Neural progenitor cell (in vitro differentiated cells): ENCODE data around the gene PCLO. TPM values are rescaled to one million over a fixed set of nuclear protein-coding genes. Genes with fewer than 3 reads are reported as not detected.

Experiments
- DNase-seq: peaks from one replicate; pipeline ENCODE4 v3.0.0-alpha.2; 2016; ENCODE audit warnings: low spot score
- H2AFZ ChIP-seq: fragments of 200-600 bp; sonication (generic); replicated peaks from 2 replicates; pipeline ENCODE4 v1.6.1; 2016; ENCODE audit warnings: antibody characterized with exemption
- H3F3A ChIP-seq: fragments of 200-600 bp; sonication (generic); 2 replicates; pipeline ENCODE4 v1.6.1; 2016; ENCODE audit warnings: antibody characterized with exemption, low read depth
- H3K27ac ChIP-seq: fragments of 200-600 bp; sonication (generic); 2 replicates; pipeline ENCODE4 v1.5.1; 2016; ENCODE audit warnings: mild to moderate bottlenecking
- H3K27me3 ChIP-seq: fragments of 200-600 bp; sonication (generic); 2 replicates; pipeline ENCODE4 v1.6.1; 2016; ENCODE audit warnings: mild to moderate bottlenecking, moderate library complexity
- H3K36me3 ChIP-seq: fragments of 200-600 bp; sonication (generic); 2 replicates; pipeline ENCODE4 v1.5.1; 2016
- H3K4me1 ChIP-seq: fragments of 200-600 bp; sonication (generic); 2 replicates; pipeline ENCODE4 v1.6.1; 2016; ENCODE audit warnings: mixed run types
- H3K4me2 ChIP-seq: fragments of 200-600 bp; sonication (generic); 2 replicates; pipeline ENCODE4 v1.6.1; 2016
- H3K4me3 ChIP-seq: fragments of 200-600 bp; sonication (generic); 2 replicates; pipeline ENCODE4 v1.5.1; 2016
- H3K79me2 ChIP-seq: fragments of 200-600 bp; sonication (generic); 2 replicates; pipeline ENCODE4 v1.6.1; 2016; ENCODE audit warnings: low read depth
- H3K9ac ChIP-seq: fragments of 200-600 bp; sonication (generic); 2 replicates; pipeline ENCODE4 v1.6.1; 2016
- H3K9me3 ChIP-seq: fragments of 200-600 bp; sonication (generic); 2 replicates; pipeline ENCODE4 v1.5.1; 2016; ENCODE audit warnings: low read depth
- H4K20me1 ChIP-seq: fragments of 200-600 bp; sonication (generic); 2 replicates; pipeline ENCODE4 v1.6.1; 2016; ENCODE audit warnings: low read depth
- H3K27ac Mint-ChIP-seq: 3 replicates; pipeline ENCODE4 v1.8.0; 2021; ENCODE audit warnings: mixed read lengths
- H3K27me3 Mint-ChIP-seq: 2 replicates; pipeline ENCODE4 v1.8.0; 2022; ENCODE audit warnings: low read depth, mild to moderate bottlenecking, inconsistent platforms, moderate library complexity, mixed read lengths; ENCODE audit not compliant: insufficient read depth
- H3K36me3 Mint-ChIP-seq: 3 replicates; pipeline ENCODE4 v1.8.0; 2021; ENCODE audit warnings: mixed read lengths
- H3K4me1 Mint-ChIP-seq: 3 replicates; pipeline ENCODE4 v1.8.0; 2021; ENCODE audit warnings: mixed read lengths
- H3K4me3 Mint-ChIP-seq: 3 replicates; pipeline ENCODE4 v1.8.0; 2021; ENCODE audit warnings: mild to moderate bottlenecking, moderate library complexity, mixed read lengths
- H3K9me3 Mint-ChIP-seq: 3 replicates; pipeline ENCODE4 v1.8.0; 2020; ENCODE audit warnings: mixed read lengths
- CTCF ChIP-seq: fragments of 200-600 bp; sonication (generic); IDR thresholded peaks from 2 replicates; pipeline ENCODE4 v1.5.1; 2017; ENCODE audit warnings: antibody characterized with exemption, mild to moderate bottlenecking
- EZH2 ChIP-seq: fragments of 200-600 bp; sonication (generic); IDR thresholded peaks from 2 replicates; pipeline ENCODE4 v1.6.1; 2017; ENCODE audit warnings: antibody characterized with exemption, mild to moderate bottlenecking, moderate library complexity
- EZH2phosphoT487 ChIP-seq: fragments of 200-600 bp; sonication (generic); IDR thresholded peaks from 2 replicates; pipeline ENCODE4 v1.6.1; 2017; ENCODE audit warnings: antibody characterized with exemption
- total RNA-seq: library from RNA; depleted of rRNA; stranded (reverse); fragments of >200 nt; gene quantifications from 2 replicates; pipeline ENCODE4 v1.2.3, GENCODE V29; 2015; ENCODE audit warnings: low replicate concordance

Gene PCLO
- total RNA-seq, 1 donor from 2014 or later = 2.0 TPM

DNA sequence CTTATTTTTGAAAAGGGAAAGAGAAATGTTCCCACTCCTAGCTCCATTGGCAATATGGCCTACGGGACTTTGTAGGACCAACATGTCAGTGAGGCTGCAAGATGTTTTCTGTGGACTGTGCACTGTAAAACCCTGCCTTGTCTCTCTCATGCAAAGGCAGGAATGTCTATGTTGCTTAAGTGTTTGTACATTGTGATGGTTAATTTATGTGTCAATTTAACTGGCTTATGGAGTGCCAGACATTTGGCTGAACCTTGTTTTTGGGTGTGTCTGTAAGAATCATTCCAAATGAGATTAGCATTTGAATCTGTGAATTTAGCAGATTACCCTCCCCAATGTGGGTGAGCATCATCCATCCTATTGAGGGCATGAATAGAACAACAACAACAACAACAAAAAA, 4.1 kb upstream of the PCLO start:
- H3K79me2 ChIP-seq = no peaks in the 10 kb centered on the region
- H3K27me3 Mint-ChIP-seq = no peaks in the 10 kb centered on the region
- no peak overlapping the region for H3K4me3 Mint-ChIP-seq
- no peaks in the 10 kb centered on the region for H3K9me3 Mint-ChIP-seq
- H3K4me1 Mint-ChIP-seq = peaks cover 6% of the 10 kb centered on the region
- H3K27ac ChIP-seq = no peak overlapping the region
- no peak overlapping the region for H3K9ac ChIP-seq
- H3K4me1 ChIP-seq = peaks cover under 1% of the 10 kb centered on the region
- no peaks in the 10 kb centered on the region for H3K36me3 Mint-ChIP-seq
- H3K36me3 ChIP-seq = no peaks in the 10 kb centered on the region
- H3K4me2 ChIP-seq = no peak overlapping the region
- no peak for TF ChIP-seq CTCF
- TF ChIP-seq EZH2phosphoT487 = no peak
- no peak for TF ChIP-seq EZH2
- H3F3A ChIP-seq = peaks cover 16% of the 10 kb centered on the region
- DNase-seq = no peak
- no peaks in the 10 kb centered on the region for H3K27me3 ChIP-seq
- no peaks in the 10 kb centered on the region for H4K20me1 ChIP-seq
- no peak overlapping the region for H3K27ac Mint-ChIP-seq
- H3K4me3 ChIP-seq = no peak overlapping the region
- no peak overlapping the region for H2AFZ ChIP-seq
- no peaks in the 10 kb centered on the region for H3K9me3 ChIP-seq

- Histone ChIP-seq H4K20me1 (peaks cover 4% of the 10 kb centered on the region), H3K4me2 (peak overlapping the region; percentile 86), H3K79me2 (no peaks in the 10 kb centered on the region), H3K27ac (peak overlapping the region; percentile 100), H3K4me1 (peaks cover 11% of the 10 kb centered on the region), H3K36me3 (no peaks in the 10 kb centered on the region), H3F3A (peaks cover 23% of the 10 kb centered on the region), H3K9ac (peak overlapping the region; percentile 95), H3K4me3 (peak overlapping the region; percentile 73), H3K27me3 (no peaks in the 10 kb centered on the region), H3K9me3 (no peaks in the 10 kb centered on the region), H2AFZ (peak overlapping the region; percentile 98)
- no peaks in the 10 kb centered on the region for H3K9me3 Mint-ChIP-seq
- peak; percentile 2 for DNase-seq
- H3K27ac Mint-ChIP-seq = peak overlapping the region; percentile 31
- peaks cover 11% of the 10 kb centered on the region for H3K4me1 Mint-ChIP-seq
- no peaks in the 10 kb centered on the region for H3K36me3 Mint-ChIP-seq
- H3K27me3 Mint-ChIP-seq = no peaks in the 10 kb centered on the region
- no peak for TF ChIP-seq EZH2phosphoT487
- no peak for TF ChIP-seq CTCF
- TF ChIP-seq EZH2 = no peak
- H3K4me3 Mint-ChIP-seq = peak overlapping the region; percentile 94
These were observed 734 bp downstream of the PCLO start for GRCh38 chr7:83161899-83162401.

GRCh38 chr7:83161186-83161585, 1.5 kb downstream of the PCLO start:
- no peak overlapping the region for H3K27ac ChIP-seq
- H3K9ac ChIP-seq = no peak overlapping the region
- H3K27ac Mint-ChIP-seq = no peak overlapping the region
- no peaks in the 10 kb centered on the region for H3K27me3 Mint-ChIP-seq
- peaks cover 11% of the 10 kb centered on the region for H3K4me1 ChIP-seq
- peak overlapping the region; percentile 94 for H3K4me3 Mint-ChIP-seq
- no peaks in the 10 kb centered on the region for H3K36me3 ChIP-seq
- no peaks in the 10 kb centered on the region for H3K36me3 Mint-ChIP-seq
- TF ChIP-seq EZH2phosphoT487 = no peak
- TF ChIP-seq EZH2 = no peak
- no peak for TF ChIP-seq CTCF
- H3K4me3 ChIP-seq = peak overlapping the region; percentile 73
- H3F3A ChIP-seq = peaks cover 23% of the 10 kb centered on the region
- peaks cover 11% of the 10 kb centered on the region for H3K4me1 Mint-ChIP-seq
- H3K9me3 ChIP-seq = no peaks in the 10 kb centered on the region
- H3K27me3 ChIP-seq = no peaks in the 10 kb centered on the region
- no peaks in the 10 kb centered on the region for H3K79me2 ChIP-seq
- no peaks in the 10 kb centered on the region for H3K9me3 Mint-ChIP-seq
- peaks cover 4% of the 10 kb centered on the region for H4K20me1 ChIP-seq
- no peak overlapping the region for H2AFZ ChIP-seq
- peak overlapping the region; percentile 86 for H3K4me2 ChIP-seq
- peak; percentile 13 for DNase-seq
